Activated CD4-positive, alpha-beta T cell treated with anti-CD3 and anti-CD28 coated beads for 48 hours (primary cell): ENCODE measurements around the gene CGB1.
A peak's percentile ranks its signal among the peaks of the same experiment; 100 is the strongest.

Experiments used
- DNase-seq: peaks from one replicate; pipeline ENCODE4 v3.0.0-alpha.2; 2020

CGB1 gene

GRCh38 chr19:49036815-49037214, at the start of gene CGB1:
Gene CGB1 (minus strand): TSS chr19:49036895. CDS start chr19:49036711, 184 bp downstream.
- peak; percentile 82 for DNase-seq

- no peak for DNase-seq
These were observed 49.6 kb upstream of the CGB1 start for GRCh38 chr19:49086296-49086695.

GRCh38 chr19:49085868-49086232, 49.2 kb upstream of the CGB1 start:
- no peak for DNase-seq

- DNase-seq: peak; percentile 99
These were observed 48.5 kb upstream of the CGB1 start, which contains the start of gene SNRNP70 for GRCh38 chr19:49085020-49085867. Gene SNRNP70 (plus strand): TSS chr19:49085451. CDS start chr19:49086415, 964 bp downstream.

GRCh38 chr19:49084206-49085019, 47.7 kb upstream of the CGB1 start:
- DNase-seq: no peak

- no peak for DNase-seq
These were observed 44.6 kb upstream of the CGB1 start for GRCh38 chr19:49081273-49081672.

GRCh38 chr19:49080392-49080791, 43.7 kb upstream of the CGB1 start:
- no peak for DNase-seq

GRCh38 chr19:49074869-49075268, 38.2 kb upstream of the CGB1 start:
- peak; percentile 31 for DNase-seq

- DNase-seq: no peak
These were observed 37.1 kb upstream of the CGB1 start for GRCh38 chr19:49073514-49074378.

- DNase-seq: peak; percentile 42
These were observed 35.3 kb upstream of the CGB1 start for GRCh38 chr19:49071860-49072547.

GRCh38 chr19:49070416-49070815, 33.7 kb upstream of the CGB1 start:
- no peak for DNase-seq

GRCh38 chr19:49069026-49069425, 32.3 kb upstream of the CGB1 start:
- DNase-seq: no peak

GRCh38 chr19:49067554-49067953, 30.9 kb upstream of the CGB1 start:
- DNase-seq: no peak

- no peak for DNase-seq
These were observed 29.3 kb upstream of the CGB1 start for GRCh38 chr19:49065905-49066512.

- no peak for DNase-seq
These were observed 28.3 kb upstream of the CGB1 start, which contains the start of gene NTF4 for GRCh38 chr19:49064768-49065611. Gene NTF4 (minus strand): TSS chr19:49064818. CDS start chr19:49061997, 2,821 bp downstream.

- no peak for DNase-seq
These were observed 27.4 kb upstream of the CGB1 start for GRCh38 chr19:49064029-49064629.

- DNase-seq: no peak
These were observed 24.8 kb upstream of the CGB1 start for GRCh38 chr19:49061445-49061844.

GRCh38 chr19:49061000-49061399, 24.3 kb upstream of the CGB1 start:
- no peak for DNase-seq

- DNase-seq: no peak
These were observed 22.4 kb upstream of the CGB1 start for GRCh38 chr19:49059053-49059452.

- peak; percentile 67 for DNase-seq
These were observed 21.9 kb upstream of the CGB1 start for GRCh38 chr19:49058562-49058961.
